Neural cell (in vitro differentiated cells): ENCODE data around the gene RSPO3. TPM values are rescaled to one million over a fixed set of nuclear protein-coding genes. Genes with fewer than 3 reads are reported as not detected.

Experiments
- H2AFZ ChIP-seq: fragments of 200-600, 300-800 bp; sonication (generic), shearing (Covaris generic); 2 replicates; pipeline ENCODE4 v1.6.0; 2014; ENCODE audit warnings: low read depth, mild to moderate bottlenecking, antibody characterized with exemption, low read length, moderate library complexity
- H3F3A ChIP-seq: fragments of 200-600 bp; shearing (Covaris generic); 2 replicates; pipeline ENCODE4 v1.6.1; 2016; ENCODE audit warnings: mild to moderate bottlenecking, moderate library complexity, mixed read lengths, antibody characterized with exemption, low read length; ENCODE audit not compliant: insufficient read depth, poor library complexity, severe bottlenecking
- H3K27ac ChIP-seq: fragments of 200-600, 300-800 bp; sonication (generic), shearing (Covaris generic); 2 replicates; pipeline ENCODE4 v1.5.1; 2014; ENCODE audit warnings: mild to moderate bottlenecking, low read length, moderate library complexity
- H3K27me3 ChIP-seq: fragments of 300-800, 200-600 bp; sonication (generic), shearing (Covaris generic); 2 replicates; pipeline ENCODE4 v1.6.0; 2014; ENCODE audit warnings: mild to moderate bottlenecking, low read depth, low read length, moderate library complexity; ENCODE audit not compliant: insufficient read depth
- H3K36me3 ChIP-seq: fragments of 300-800, 200-600 bp; sonication (generic), shearing (Covaris generic); 2 replicates; pipeline ENCODE4 v1.5.1; 2014; ENCODE audit warnings: mild to moderate bottlenecking, antibody characterized with exemption, low read length, moderate library complexity; ENCODE audit not compliant: insufficient read depth
- H3K4me2 ChIP-seq: fragments of 300-800, 200-600 bp; sonication (generic), shearing (Covaris generic); 2 replicates; pipeline ENCODE4 v1.6.0; 2014; ENCODE audit warnings: mild to moderate bottlenecking, low read length
- H3K4me3 ChIP-seq: fragments of 300-800, 200-600 bp; sonication (generic), shearing (Covaris generic); 2 replicates; pipeline ENCODE4 v1.5.1; 2014; ENCODE audit warnings: mild to moderate bottlenecking, low read length, moderate library complexity
- H3K79me2 ChIP-seq: fragments of 200-600 bp; shearing (Covaris generic); replicated peaks from 2 replicates; pipeline ENCODE4 v1.6.0; 2014; ENCODE audit warnings: mild to moderate bottlenecking, low read length, moderate library complexity; ENCODE audit not compliant: insufficient read depth
- H3K9ac ChIP-seq: fragments of 300-800, 200-600 bp; sonication (generic), shearing (Covaris generic); 2 replicates; pipeline ENCODE4 v1.6.1; 2016; ENCODE audit warnings: mild to moderate bottlenecking, low read length, mixed read lengths
- H3K9me2 ChIP-seq: fragments of 200-600 bp; shearing (Covaris generic); 2 replicates; pipeline ENCODE4 v1.6.1; 2016; ENCODE audit warnings: mild to moderate bottlenecking, low read length, mixed read lengths; ENCODE audit not compliant: insufficient read depth
- H3K9me3 ChIP-seq: fragments of 200-600, 300-800 bp; sonication (generic), shearing (Covaris generic); 2 replicates; pipeline ENCODE4 v1.6.1; 2016; ENCODE audit warnings: mild to moderate bottlenecking, mixed run types, low read length, moderate library complexity, mixed read lengths
- H4K20me1 ChIP-seq: fragments of 200-600 bp; shearing (Covaris generic); 2 replicates; pipeline ENCODE4 v1.6.1; 2016; ENCODE audit warnings: mild to moderate bottlenecking, mixed run types; ENCODE audit not compliant: insufficient read depth
- CTCF ChIP-seq: fragments of 450-650 bp; IDR thresholded peaks from 2 replicates; pipeline ENCODE4 v1.5.1; 2014; ENCODE audit warnings: antibody characterized with exemption, mild to moderate bottlenecking, moderate library complexity; ENCODE audit not compliant: poor library complexity, severe bottlenecking
- EP300 ChIP-seq: fragments of 450-650 bp; conservative IDR thresholded peaks from 2 replicates; pipeline ENCODE4 v1.6.1; 2014; ENCODE audit warnings: antibody characterized with exemption, mild to moderate bottlenecking, moderate library complexity; ENCODE audit not compliant: poor library complexity, severe bottlenecking
- EZH2 ChIP-seq: fragments of 200-600, 300-800 bp; shearing (Covaris generic), sonication (generic); IDR thresholded peaks from 2 replicates; pipeline ENCODE4 v1.6.1; 2014; ENCODE audit warnings: antibody characterized with exemption, low read length, borderline replicate concordance, mild to moderate bottlenecking; ENCODE audit not compliant: insufficient read depth, poor library complexity, severe bottlenecking
- MXI1 ChIP-seq: fragments of 450-650 bp; conservative IDR thresholded peaks from 2 replicates; pipeline ENCODE4 v1.6.1; 2014; ENCODE audit warnings: antibody characterized with exemption, mild to moderate bottlenecking; ENCODE audit not compliant: poor library complexity, severe bottlenecking
- POLR2AphosphoS5 ChIP-seq: IDR thresholded peaks from 2 replicates; pipeline ENCODE4 v1.6.1; 2012
- RAD21 ChIP-seq: fragments of 450-650 bp; conservative IDR thresholded peaks from 2 replicates; pipeline ENCODE4 v1.6.1; 2014; ENCODE audit warnings: antibody characterized with exemption, mild to moderate bottlenecking, moderate library complexity
- REST ChIP-seq: IDR thresholded peaks from 2 replicates; pipeline ENCODE4 v1.6.1; 2012; ENCODE audit warnings: borderline replicate concordance
- SMC3 ChIP-seq: fragments of 450-650 bp; conservative IDR thresholded peaks from 2 replicates; pipeline ENCODE4 v1.6.1; 2014; ENCODE audit warnings: antibody characterized with exemption, mild to moderate bottlenecking, moderate library complexity; ENCODE audit not compliant: poor library complexity
- TAF1 ChIP-seq: IDR thresholded peaks from 2 replicates; pipeline ENCODE4 v1.6.1; 2012; ENCODE audit warnings: low read depth
- polyA plus RNA-seq: library from polyadenylated mRNA; depleted of rRNA; stranded (reverse); fragments of >200 nt; gene quantifications from 2 replicates; pipeline ENCODE4 v1.2.3, GENCODE V29; 2014

RSPO3 gene
- polyA plus RNA-seq, 1 donor from 2014 or later: 0.48 TPM

- H3K4me3 ChIP-seq: no peak overlapping the region
- no peaks in the 10 kb centered on the region for H3K9me2 ChIP-seq
- H4K20me1 ChIP-seq: no peaks in the 10 kb centered on the region
- TF ChIP-seq REST (no peak), SMC3 (no peak), EP300 (no peak), RAD21 (no peak), POLR2AphosphoS5 (no peak), TAF1 (no peak), CTCF (no peak), EZH2 (no peak), MXI1 (no peak)
- no peaks in the 10 kb centered on the region for H3K9me3 ChIP-seq
- no peak overlapping the region for H3K4me2 ChIP-seq
- no peak overlapping the region for H3K9ac ChIP-seq
- H3K27ac ChIP-seq: no peak overlapping the region
- no peaks in the 10 kb centered on the region for H3K79me2 ChIP-seq
- no peak overlapping the region for H2AFZ ChIP-seq
- H3F3A ChIP-seq: no peaks in the 10 kb centered on the region
- H3K27me3 ChIP-seq: no peaks in the 10 kb centered on the region
- no peaks in the 10 kb centered on the region for H3K36me3 ChIP-seq
These were observed 88.1 kb downstream of the RSPO3 start for GRCh38 chr6:127206531-127207095.

GRCh38 chr6:127207591-127208120, 89.2 kb downstream of the RSPO3 start:
- H3K9me3 ChIP-seq: no peaks in the 10 kb centered on the region
- H4K20me1 ChIP-seq: no peaks in the 10 kb centered on the region
- no peak overlapping the region for H2AFZ ChIP-seq
- no peak overlapping the region for H3K27ac ChIP-seq
- no peak overlapping the region for H3K9ac ChIP-seq
- no peak overlapping the region for H3K4me3 ChIP-seq
- no peak for TF ChIP-seq EZH2
- TF ChIP-seq CTCF: no peak
- TF ChIP-seq SMC3: no peak
- no peak for TF ChIP-seq EP300
- TF ChIP-seq REST: no peak
- no peak for TF ChIP-seq MXI1
- TF ChIP-seq RAD21: no peak
- H3K36me3 ChIP-seq: no peaks in the 10 kb centered on the region
- no peaks in the 10 kb centered on the region for H3K27me3 ChIP-seq
- H3K79me2 ChIP-seq: no peaks in the 10 kb centered on the region
- no peaks in the 10 kb centered on the region for H3K9me2 ChIP-seq
- H3F3A ChIP-seq: no peaks in the 10 kb centered on the region
- no peak overlapping the region for H3K4me2 ChIP-seq
